Calu3 (cell line): Measurements from ENCODE around the gene ADAMTSL4. TPM values are rescaled to one million over a fixed set of nuclear protein-coding genes. Genes with fewer than 3 reads are reported as not detected.

Source experiments
- BruUV-seq: library from RNA; stranded (reverse); fragments of 400-500 nt; replicated peaks from 2 replicates; lab custom pipeline; 2021; lab: Mats Ljungman, UMichigan
- CTCF ChIA-PET: fragments of 300-600 bp; sonication (Branson Sonifier 250); formaldehyde crosslinking; loops from one replicate; lab custom pipeline; 2022; ENCODE audit warnings: antibody characterized with exemption; lab: Charles Lee
- DNase-seq: peaks from one replicate; pipeline ENCODE4 v3.0.0; 2022
- H3K27ac Mint-ChIP-seq: one replicate; pipeline ENCODE4 v1.8.0; 2022; ENCODE audit warnings: mixed read lengths; ENCODE audit not compliant: unreplicated experiment
- H3K27me3 Mint-ChIP-seq: one replicate; pipeline ENCODE4 v1.8.0; 2022; ENCODE audit warnings: mixed read lengths; ENCODE audit not compliant: unreplicated experiment
- H3K36me3 Mint-ChIP-seq: one replicate; pipeline ENCODE4 v1.8.0; 2022; ENCODE audit warnings: mild to moderate bottlenecking, moderate library complexity, mixed read lengths; ENCODE audit not compliant: insufficient read depth, unreplicated experiment
- H3K4me1 Mint-ChIP-seq: one replicate; pipeline ENCODE4 v1.8.0; 2022; ENCODE audit warnings: mild to moderate bottlenecking, low read depth, mixed read lengths; ENCODE audit not compliant: unreplicated experiment
- H3K4me3 Mint-ChIP-seq: one replicate; pipeline ENCODE4 v1.8.0; 2022; ENCODE audit warnings: mild to moderate bottlenecking, low read depth, moderate library complexity, mixed read lengths; ENCODE audit not compliant: unreplicated experiment
- H3K9me3 Mint-ChIP-seq: one replicate; pipeline ENCODE4 v1.8.0; 2022; ENCODE audit warnings: low read depth, mixed read lengths; ENCODE audit not compliant: unreplicated experiment
- intact Hi-C: fragments of 100-400 bp; cut with micrococcal nuclease; formaldehyde crosslinking; loops from one replicate; pipeline ENCODE4 v1.10.0; 2022; ENCODE audit not compliant: unreplicated experiment
- total RNA-seq: library from RNA; stranded (reverse); gene quantifications from 2 replicates; pipeline ENCODE4 v1.2.3, GENCODE V29; 2022
- TF ChIP-seq, protein P1 (sequence below): fragments of 200-600 bp; IDR thresholded peaks from one replicate; pipeline ENCODE4 v1.8.0; 2022; ENCODE audit warnings: antibody characterized with exemption; ENCODE audit not compliant: unreplicated experiment

Gene ADAMTSL4
- total RNA-seq, 1 experiment from 2014 or later, result 1.9 TPM

DNA sequence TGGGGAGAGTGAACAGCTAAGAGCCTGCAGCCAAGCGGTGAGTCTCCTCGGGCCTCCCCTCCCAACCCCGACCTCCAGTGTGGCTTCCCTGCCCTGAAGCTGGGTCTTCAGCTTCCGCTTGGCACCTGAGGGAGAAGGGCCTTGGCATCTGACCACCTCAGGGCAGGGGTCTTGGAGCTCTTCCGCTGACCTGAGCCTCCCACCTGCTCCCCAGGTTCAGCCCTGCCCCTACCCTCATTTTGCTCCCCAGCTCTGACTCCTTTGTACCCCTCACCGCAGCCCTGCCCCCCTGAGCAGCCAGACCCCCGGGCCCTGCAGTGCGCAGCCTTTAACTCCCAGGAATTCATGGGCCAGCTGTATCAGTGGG lies 4.9 kb downstream of the ADAMTSL4 start:
- H3K4me3 Mint-ChIP-seq, result no peak overlapping the region
- TF ChIP-seq, protein P1, sequence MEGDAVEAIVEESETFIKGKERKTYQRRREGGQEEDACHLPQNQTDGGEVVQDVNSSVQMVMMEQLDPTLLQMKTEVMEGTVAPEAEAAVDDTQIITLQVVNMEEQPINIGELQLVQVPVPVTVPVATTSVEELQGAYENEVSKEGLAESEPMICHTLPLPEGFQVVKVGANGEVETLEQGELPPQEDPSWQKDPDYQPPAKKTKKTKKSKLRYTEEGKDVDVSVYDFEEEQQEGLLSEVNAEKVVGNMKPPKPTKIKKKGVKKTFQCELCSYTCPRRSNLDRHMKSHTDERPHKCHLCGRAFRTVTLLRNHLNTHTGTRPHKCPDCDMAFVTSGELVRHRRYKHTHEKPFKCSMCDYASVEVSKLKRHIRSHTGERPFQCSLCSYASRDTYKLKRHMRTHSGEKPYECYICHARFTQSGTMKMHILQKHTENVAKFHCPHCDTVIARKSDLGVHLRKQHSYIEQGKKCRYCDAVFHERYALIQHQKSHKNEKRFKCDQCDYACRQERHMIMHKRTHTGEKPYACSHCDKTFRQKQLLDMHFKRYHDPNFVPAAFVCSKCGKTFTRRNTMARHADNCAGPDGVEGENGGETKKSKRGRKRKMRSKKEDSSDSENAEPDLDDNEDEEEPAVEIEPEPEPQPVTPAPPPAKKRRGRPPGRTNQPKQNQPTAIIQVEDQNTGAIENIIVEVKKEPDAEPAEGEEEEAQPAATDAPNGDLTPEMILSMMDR, result no peak
- no peak for DNase-seq
- no peaks in the 10 kb centered on the region for H3K9me3 Mint-ChIP-seq
- peaks cover 57% of the 10 kb centered on the region for H3K36me3 Mint-ChIP-seq
- H3K4me1 Mint-ChIP-seq, result peaks cover 22% of the 10 kb centered on the region
- peaks cover 14% of the 10 kb centered on the region for H3K27me3 Mint-ChIP-seq
- no peak overlapping the region for H3K27ac Mint-ChIP-seq
- no TSS peak for BruUV-seq
- intact Hi-C loops, result no loop called here
- CTCF ChIA-PET, result interaction anchor here (0.5 kb wide), 1 partner anchor 306 kb away, joined by 8 read pairs; no protein-coding TSS in a partner anchor

DNA sequence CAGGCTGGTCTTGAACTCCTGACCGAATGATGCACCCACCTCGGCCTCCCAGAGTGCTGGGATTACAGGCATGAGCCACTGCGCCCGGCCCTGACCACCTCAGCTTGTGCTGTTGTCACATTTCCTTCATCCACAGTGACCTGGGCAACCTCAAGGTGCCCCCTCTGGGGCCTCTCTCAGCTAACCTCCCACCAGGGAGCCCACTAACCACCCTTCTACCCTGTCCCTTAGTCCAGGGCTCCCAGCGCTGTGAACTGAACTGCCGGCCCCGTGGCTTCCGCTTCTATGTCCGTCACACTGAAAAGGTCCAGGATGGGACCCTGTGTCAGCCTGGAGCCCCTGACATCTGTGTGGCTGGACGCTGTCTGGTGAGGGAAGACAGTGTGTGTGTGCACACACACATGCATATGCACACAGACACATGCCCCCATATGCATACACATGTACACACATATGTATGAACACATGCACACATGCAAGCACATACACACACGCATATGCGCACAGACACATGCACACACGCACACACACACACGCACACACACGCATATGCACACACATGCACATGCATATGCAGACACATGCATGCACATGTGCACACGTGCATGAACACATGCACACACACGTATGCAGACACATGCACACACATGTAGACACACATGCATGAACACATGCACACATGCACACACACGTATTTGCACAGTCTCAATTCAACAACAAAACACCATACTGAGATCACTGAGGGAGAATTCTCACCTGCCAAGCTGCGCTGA lies 6.2 kb downstream of the ADAMTSL4 start:
- peaks cover 21% of the 10 kb centered on the region for H3K4me1 Mint-ChIP-seq
- BruUV-seq, result no TSS peak
- CTCF ChIA-PET, result interaction anchor here (0.7 kb wide), 1 partner anchor 426 kb away, joined by 4 read pairs; no protein-coding TSS in a partner anchor
- H3K9me3 Mint-ChIP-seq, result no peaks in the 10 kb centered on the region
- H3K27ac Mint-ChIP-seq, result no peak overlapping the region
- TF ChIP-seq, protein P1, result no peak
- intact Hi-C loops, result no loop called here
- H3K36me3 Mint-ChIP-seq, result peaks cover 53% of the 10 kb centered on the region
- no peak overlapping the region for H3K4me3 Mint-ChIP-seq
- H3K27me3 Mint-ChIP-seq, result peaks cover under 1% of the 10 kb centered on the region
- no peak for DNase-seq

DNA sequence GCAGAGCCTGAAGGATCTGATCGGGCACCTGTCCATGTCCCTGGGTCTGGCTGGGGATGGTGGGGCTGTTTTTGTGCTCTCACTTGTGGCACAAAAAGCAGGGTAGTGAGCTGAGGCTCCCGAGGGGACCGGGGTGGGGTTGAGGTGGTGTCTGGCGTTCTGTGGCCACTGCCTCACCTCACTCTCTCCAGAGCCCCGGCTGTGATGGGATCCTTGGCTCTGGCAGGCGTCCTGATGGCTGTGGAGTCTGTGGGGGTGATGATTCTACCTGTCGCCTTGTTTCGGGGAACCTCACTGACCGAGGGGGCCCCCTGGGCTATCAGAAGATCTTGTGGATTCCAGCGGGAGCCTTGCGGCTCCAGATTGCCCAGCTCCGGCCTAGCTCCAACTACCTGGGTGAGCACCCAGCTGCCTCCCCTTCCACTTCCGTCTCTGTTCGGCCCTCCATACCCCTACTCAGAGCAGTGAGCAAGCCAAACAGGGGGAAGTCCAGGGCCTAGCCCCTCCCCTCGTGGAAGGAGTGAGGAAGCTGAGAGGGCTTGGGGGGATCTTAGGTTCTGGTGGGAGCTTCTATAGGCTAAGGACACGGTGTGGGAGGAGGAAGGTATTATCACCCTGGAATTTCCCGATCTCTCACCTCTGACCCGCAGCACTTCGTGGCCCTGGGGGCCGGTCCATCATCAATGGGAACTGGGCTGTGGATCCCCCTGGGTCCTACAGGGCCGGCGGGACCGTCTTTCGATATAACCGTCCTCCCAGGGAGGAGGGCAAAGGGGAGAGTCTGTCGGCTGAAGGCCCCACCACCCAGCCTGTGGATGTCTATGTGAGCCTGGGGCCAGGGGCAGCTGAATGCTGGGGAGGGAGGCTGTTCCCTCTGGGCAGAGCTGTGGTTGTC lies 7.0 kb downstream of the ADAMTSL4 start:
- intact Hi-C loops, result no loop called here
- Mint-ChIP-seq H3K36me3 (peaks cover 53% of the 10 kb centered on the region), H3K9me3 (no peaks in the 10 kb centered on the region), H3K4me1 (peaks cover 27% of the 10 kb centered on the region), H3K27ac (no peak overlapping the region), H3K27me3 (no peaks in the 10 kb centered on the region), H3K4me3 (no peak overlapping the region)
- no peak for DNase-seq
- BruUV-seq, result no TSS peak
- CTCF ChIA-PET, result no interaction called here
- TF ChIP-seq, protein P1, result no peak

DNA sequence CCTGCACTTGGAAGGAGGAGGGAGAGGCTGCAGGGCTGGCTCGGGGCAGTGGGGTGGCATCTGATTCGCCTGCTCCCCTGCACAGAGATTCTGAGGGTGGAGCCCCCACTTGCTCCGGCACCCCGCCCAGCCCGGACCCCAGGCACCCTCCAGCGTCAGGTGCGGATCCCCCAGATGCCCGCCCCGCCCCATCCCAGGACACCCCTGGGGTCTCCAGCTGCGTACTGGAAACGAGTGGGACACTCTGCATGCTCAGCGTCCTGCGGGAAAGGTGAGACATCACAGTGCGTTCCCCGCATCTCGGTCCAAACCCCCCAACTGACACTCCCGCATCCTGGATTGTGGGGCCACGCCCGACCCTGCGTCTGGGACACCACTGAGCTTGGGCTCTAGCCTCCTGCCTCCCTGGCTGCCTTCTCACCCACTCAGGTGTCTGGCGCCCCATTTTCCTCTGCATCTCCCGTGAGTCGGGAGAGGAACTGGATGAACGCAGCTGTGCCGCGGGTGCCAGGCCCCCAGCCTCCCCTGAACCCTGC lies 7.9 kb downstream of the ADAMTSL4 start:
- no peaks in the 10 kb centered on the region for H3K27me3 Mint-ChIP-seq
- no peak overlapping the region for H3K4me3 Mint-ChIP-seq
- H3K4me1 Mint-ChIP-seq, result peaks cover 33% of the 10 kb centered on the region
- H3K27ac Mint-ChIP-seq, result no peak overlapping the region
- no peaks in the 10 kb centered on the region for H3K9me3 Mint-ChIP-seq
- DNase-seq, result no peak
- BruUV-seq, result no TSS peak
- TF ChIP-seq, protein P1, result no peak
- intact Hi-C loops, result no loop called here
- peaks cover 60% of the 10 kb centered on the region for H3K36me3 Mint-ChIP-seq
- CTCF ChIA-PET, result no interaction called here
